ENCODE results near the gene NDUFB4. TPM values are rescaled to one million over a fixed set of nuclear protein-coding genes. Genes with fewer than 3 reads are reported as not detected.
A peak's percentile ranks its signal among the peaks of the same experiment; 100 is the strongest.

NDUFB4 gene
- polyA plus RNA-seq, 1 donor from 2014 or later = 154 TPM

DNA sequence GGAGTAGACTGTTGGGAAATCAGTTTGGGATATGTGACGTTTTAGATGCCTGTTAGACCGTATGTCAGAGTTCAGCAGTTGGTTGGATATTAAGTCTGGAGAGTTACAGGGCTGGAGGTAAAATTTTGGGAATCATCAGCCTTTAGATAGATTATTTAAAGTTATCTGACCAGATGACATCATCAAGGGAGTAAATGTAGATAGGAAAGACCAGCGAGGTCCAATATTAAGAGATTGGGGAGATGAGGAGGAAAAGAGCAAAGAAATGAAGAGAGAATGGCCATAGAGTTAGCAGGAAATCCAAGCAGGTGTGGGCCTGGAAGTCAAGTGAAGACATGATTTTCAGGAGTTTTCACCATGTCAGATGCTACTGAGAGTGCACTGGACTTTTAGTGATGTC, 3.1 kb downstream of the NDUFB4 start:
- H3K9me3 ChIP-seq (ENCODE audit: low read length) = no peaks in the 10 kb centered on the region
- H3K4me3 ChIP-seq (ENCODE audit: low read length) = peak overlapping the region; percentile 40
- TF ChIP-seq, protein P1, sequence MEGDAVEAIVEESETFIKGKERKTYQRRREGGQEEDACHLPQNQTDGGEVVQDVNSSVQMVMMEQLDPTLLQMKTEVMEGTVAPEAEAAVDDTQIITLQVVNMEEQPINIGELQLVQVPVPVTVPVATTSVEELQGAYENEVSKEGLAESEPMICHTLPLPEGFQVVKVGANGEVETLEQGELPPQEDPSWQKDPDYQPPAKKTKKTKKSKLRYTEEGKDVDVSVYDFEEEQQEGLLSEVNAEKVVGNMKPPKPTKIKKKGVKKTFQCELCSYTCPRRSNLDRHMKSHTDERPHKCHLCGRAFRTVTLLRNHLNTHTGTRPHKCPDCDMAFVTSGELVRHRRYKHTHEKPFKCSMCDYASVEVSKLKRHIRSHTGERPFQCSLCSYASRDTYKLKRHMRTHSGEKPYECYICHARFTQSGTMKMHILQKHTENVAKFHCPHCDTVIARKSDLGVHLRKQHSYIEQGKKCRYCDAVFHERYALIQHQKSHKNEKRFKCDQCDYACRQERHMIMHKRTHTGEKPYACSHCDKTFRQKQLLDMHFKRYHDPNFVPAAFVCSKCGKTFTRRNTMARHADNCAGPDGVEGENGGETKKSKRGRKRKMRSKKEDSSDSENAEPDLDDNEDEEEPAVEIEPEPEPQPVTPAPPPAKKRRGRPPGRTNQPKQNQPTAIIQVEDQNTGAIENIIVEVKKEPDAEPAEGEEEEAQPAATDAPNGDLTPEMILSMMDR (IDR thresholded peaks at IDR 0.05; ENCODE audit: poor library complexity, severe bottlenecking) = no peak
- no peak for TF ChIP-seq MXI1 (conservative IDR thresholded peaks at IDR 0.05; ENCODE audit: poor library complexity, severe bottlenecking)
- no peak for TF ChIP-seq RAD21 (conservative IDR thresholded peaks at IDR 0.05)
- no peak overlapping the region for H3K4me2 ChIP-seq (ENCODE audit: low read length)
- no peaks in the 10 kb centered on the region for H3K27me3 ChIP-seq (ENCODE audit: insufficient read depth, low read depth, low read length)
- H3F3A ChIP-seq (ENCODE audit: insufficient read depth, low read length, poor library complexity, severe bottlenecking) = no peaks in the 10 kb centered on the region
- peaks cover 12% of the 10 kb centered on the region for H3K79me2 ChIP-seq (replicated peaks; ENCODE audit: insufficient read depth, low read length)
- H3K27ac ChIP-seq (ENCODE audit: low read length) = no peak overlapping the region
- no peak overlapping the region for H2AFZ ChIP-seq (ENCODE audit: low read depth, low read length)
- H4K20me1 ChIP-seq (ENCODE audit: insufficient read depth) = no peaks in the 10 kb centered on the region
- no peak overlapping the region for H3K9ac ChIP-seq (ENCODE audit: low read length)
- H3K9me2 ChIP-seq (ENCODE audit: insufficient read depth, low read length) = no peaks in the 10 kb centered on the region
- H3K36me3 ChIP-seq (ENCODE audit: insufficient read depth, low read length) = no peaks in the 10 kb centered on the region

DNA sequence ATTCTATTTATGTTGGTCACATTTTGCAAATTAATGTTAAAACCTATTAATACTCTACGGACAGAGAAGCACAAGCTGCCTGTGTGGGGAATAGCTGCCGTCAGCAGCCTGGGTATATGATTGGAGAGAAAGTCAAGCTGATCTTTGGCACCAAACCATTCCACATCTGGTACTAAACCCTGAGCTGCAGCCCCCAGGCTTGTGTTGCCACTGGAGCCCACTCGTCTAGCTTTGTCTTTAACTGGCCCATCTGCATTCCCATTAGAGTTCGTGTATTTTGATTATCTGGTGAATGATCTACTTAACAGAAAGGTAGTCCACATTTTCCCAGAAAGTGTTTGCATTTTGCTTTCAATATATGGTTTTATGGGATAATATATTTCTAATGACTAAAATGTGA, 5.4 kb downstream of the NDUFB4 start:
- Histone ChIP-seq H3F3A (ENCODE audit: insufficient read depth, low read length, poor library complexity, severe bottlenecking) (no peaks in the 10 kb centered on the region), H4K20me1 (ENCODE audit: insufficient read depth) (no peaks in the 10 kb centered on the region), H3K36me3 (ENCODE audit: insufficient read depth, low read length) (no peaks in the 10 kb centered on the region), H3K9me3 (ENCODE audit: low read length) (no peaks in the 10 kb centered on the region), H3K27me3 (ENCODE audit: insufficient read depth, low read depth, low read length) (no peaks in the 10 kb centered on the region), H3K9ac (ENCODE audit: low read length) (no peak overlapping the region), H3K4me2 (ENCODE audit: low read length) (no peak overlapping the region), H3K9me2 (ENCODE audit: insufficient read depth, low read length) (no peaks in the 10 kb centered on the region), H3K27ac (ENCODE audit: low read length) (no peak overlapping the region), H3K79me2 (replicated peaks; ENCODE audit: insufficient read depth, low read length) (peaks cover 10% of the 10 kb centered on the region), H2AFZ (ENCODE audit: low read depth, low read length) (no peak overlapping the region), H3K4me3 (ENCODE audit: low read length) (no peak overlapping the region)
- no peak for TF ChIP-seq EP300 (conservative IDR thresholded peaks at IDR 0.05; ENCODE audit: poor library complexity, severe bottlenecking)
- no peak for TF ChIP-seq TAF1 (IDR thresholded peaks at IDR 0.05; ENCODE audit: low read depth)
- TF ChIP-seq MXI1 (conservative IDR thresholded peaks at IDR 0.05; ENCODE audit: poor library complexity, severe bottlenecking) = no peak
- TF ChIP-seq EZH2 (IDR thresholded peaks at IDR 0.05; ENCODE audit: borderline replicate concordance, insufficient read depth, low read length, poor library complexity, severe bottlenecking) = no peak
- no peak for TF ChIP-seq RAD21 (conservative IDR thresholded peaks at IDR 0.05)
- TF ChIP-seq POLR2AphosphoS5 (IDR thresholded peaks at IDR 0.05) = no peak
- TF ChIP-seq, protein P1 (IDR thresholded peaks at IDR 0.05; ENCODE audit: poor library complexity, severe bottlenecking) = no peak
- TF ChIP-seq, protein P2, sequence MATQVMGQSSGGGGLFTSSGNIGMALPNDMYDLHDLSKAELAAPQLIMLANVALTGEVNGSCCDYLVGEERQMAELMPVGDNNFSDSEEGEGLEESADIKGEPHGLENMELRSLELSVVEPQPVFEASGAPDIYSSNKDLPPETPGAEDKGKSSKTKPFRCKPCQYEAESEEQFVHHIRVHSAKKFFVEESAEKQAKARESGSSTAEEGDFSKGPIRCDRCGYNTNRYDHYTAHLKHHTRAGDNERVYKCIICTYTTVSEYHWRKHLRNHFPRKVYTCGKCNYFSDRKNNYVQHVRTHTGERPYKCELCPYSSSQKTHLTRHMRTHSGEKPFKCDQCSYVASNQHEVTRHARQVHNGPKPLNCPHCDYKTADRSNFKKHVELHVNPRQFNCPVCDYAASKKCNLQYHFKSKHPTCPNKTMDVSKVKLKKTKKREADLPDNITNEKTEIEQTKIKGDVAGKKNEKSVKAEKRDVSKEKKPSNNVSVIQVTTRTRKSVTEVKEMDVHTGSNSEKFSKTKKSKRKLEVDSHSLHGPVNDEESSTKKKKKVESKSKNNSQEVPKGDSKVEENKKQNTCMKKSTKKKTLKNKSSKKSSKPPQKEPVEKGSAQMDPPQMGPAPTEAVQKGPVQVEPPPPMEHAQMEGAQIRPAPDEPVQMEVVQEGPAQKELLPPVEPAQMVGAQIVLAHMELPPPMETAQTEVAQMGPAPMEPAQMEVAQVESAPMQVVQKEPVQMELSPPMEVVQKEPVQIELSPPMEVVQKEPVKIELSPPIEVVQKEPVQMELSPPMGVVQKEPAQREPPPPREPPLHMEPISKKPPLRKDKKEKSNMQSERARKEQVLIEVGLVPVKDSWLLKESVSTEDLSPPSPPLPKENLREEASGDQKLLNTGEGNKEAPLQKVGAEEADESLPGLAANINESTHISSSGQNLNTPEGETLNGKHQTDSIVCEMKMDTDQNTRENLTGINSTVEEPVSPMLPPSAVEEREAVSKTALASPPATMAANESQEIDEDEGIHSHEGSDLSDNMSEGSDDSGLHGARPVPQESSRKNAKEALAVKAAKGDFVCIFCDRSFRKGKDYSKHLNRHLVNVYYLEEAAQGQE (IDR thresholded peaks at IDR 0.05; ENCODE audit: borderline replicate concordance) = no peak
- TF ChIP-seq SMC3 (conservative IDR thresholded peaks at IDR 0.05; ENCODE audit: poor library complexity) = no peak
